Esophagus squamous epithelium (tissue), 4 donors: Measurements from ENCODE around the gene FYN.

Experiments
- POLR2A ChIP-seq, 4 donors: fragments of 450-650 bp; IDR thresholded peaks; one replicate each; pipeline ENCODE4 v1.6.1; 2017; ENCODE audit warnings: antibody characterized with exemption in 4 of 4, mild to moderate bottlenecking in 4 of 4, moderate library complexity in 3 of 4
- TF ChIP-seq, protein P1 (sequence below), 6 experiments: fragments of 450-650 bp in 4 of 6; fragments of 200-600 bp in 2 of 6; sonication (generic) in 2 of 6; IDR thresholded peaks; one replicate each; pipeline ENCODE4 v1.5.1; 2016 to 2019; ENCODE audit warnings: antibody characterized with exemption in 6 of 6, mild to moderate bottlenecking in 4 of 6, moderate library complexity in 4 of 6

DNA sequence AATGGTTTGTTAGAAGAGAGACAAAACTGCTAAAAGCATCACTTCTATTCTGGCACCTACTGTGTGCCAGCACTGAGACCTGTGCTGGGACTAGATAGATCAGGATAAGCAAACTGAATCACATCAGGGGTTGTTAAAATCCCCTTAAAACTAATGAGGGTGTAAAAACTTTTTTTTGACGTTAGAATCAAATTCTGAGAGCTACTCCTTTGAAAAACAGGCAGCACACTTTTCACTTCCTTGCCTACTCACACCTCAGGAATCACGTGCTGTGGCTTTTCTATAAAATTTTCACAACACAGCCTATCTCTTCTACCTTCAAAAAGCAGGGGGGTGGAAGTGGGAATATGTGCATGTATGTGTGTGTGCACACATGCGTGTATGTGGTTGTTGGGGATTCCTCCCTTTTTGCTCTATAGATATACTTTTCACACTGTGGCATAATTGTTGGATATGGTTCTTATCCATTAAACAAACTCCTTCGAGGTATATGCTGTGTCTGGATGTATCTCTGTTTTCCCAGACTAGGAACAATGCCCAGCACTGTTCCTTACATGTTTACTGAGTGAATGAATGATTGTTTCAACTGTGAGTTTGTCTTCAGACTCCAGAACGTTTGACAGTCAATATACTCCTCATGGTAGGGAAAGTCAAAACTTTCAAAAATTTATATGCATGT lies 105.4 kb downstream of the FYN start:
- TF ChIP-seq, protein P1, sequence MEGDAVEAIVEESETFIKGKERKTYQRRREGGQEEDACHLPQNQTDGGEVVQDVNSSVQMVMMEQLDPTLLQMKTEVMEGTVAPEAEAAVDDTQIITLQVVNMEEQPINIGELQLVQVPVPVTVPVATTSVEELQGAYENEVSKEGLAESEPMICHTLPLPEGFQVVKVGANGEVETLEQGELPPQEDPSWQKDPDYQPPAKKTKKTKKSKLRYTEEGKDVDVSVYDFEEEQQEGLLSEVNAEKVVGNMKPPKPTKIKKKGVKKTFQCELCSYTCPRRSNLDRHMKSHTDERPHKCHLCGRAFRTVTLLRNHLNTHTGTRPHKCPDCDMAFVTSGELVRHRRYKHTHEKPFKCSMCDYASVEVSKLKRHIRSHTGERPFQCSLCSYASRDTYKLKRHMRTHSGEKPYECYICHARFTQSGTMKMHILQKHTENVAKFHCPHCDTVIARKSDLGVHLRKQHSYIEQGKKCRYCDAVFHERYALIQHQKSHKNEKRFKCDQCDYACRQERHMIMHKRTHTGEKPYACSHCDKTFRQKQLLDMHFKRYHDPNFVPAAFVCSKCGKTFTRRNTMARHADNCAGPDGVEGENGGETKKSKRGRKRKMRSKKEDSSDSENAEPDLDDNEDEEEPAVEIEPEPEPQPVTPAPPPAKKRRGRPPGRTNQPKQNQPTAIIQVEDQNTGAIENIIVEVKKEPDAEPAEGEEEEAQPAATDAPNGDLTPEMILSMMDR (IDR thresholded peaks at IDR 0.05): no peak
- TF ChIP-seq POLR2A (IDR thresholded peaks at IDR 0.05): no peak
